Nephron progenitor cell (in vitro differentiated cells): ENCODE results near the gene CD53.
"Not testable (repeated sequence)": the region's sequence is repeated elsewhere in the genome, so short reads cannot be mapped to it uniquely, and the experiment has no call there.

Experiments
- DNase-seq: peaks from one replicate; pipeline ENCODE4 v3.0.0; 2021
- H3K27ac Mint-ChIP-seq: 2 replicates; pipeline ENCODE4 v1.8.0; 2021; ENCODE audit warnings: mild to moderate bottlenecking, moderate library complexity, mixed read lengths
- H3K27me3 Mint-ChIP-seq: 2 replicates; pipeline ENCODE4 v1.8.0; 2021; ENCODE audit warnings: mild to moderate bottlenecking, low read depth, mixed read lengths; ENCODE audit not compliant: poor library complexity
- H3K36me3 Mint-ChIP-seq: 2 replicates; pipeline ENCODE4 v1.8.0; 2021; ENCODE audit warnings: low read depth, mixed read lengths
- H3K4me1 Mint-ChIP-seq: 2 replicates; pipeline ENCODE4 v1.8.0; 2021; ENCODE audit warnings: mixed read lengths
- H3K4me3 Mint-ChIP-seq: 2 replicates; pipeline ENCODE4 v1.8.0; 2021; ENCODE audit warnings: mild to moderate bottlenecking, moderate library complexity, mixed read lengths
- H3K9me3 Mint-ChIP-seq: 2 replicates; pipeline ENCODE4 v1.8.0; 2021; ENCODE audit warnings: mild to moderate bottlenecking, moderate library complexity, mixed read lengths
- CTCF ChIP-seq: fragments of 200-600 bp; sonication (generic); IDR thresholded peaks from 2 replicates; pipeline ENCODE4 v1.5.0; 2021; ENCODE audit warnings: antibody characterized with exemption

Gene CD53

GRCh38 chr1:110928904-110929303 is 56.0 kb downstream of the CD53 start:
- no peak overlapping the region for H3K27ac Mint-ChIP-seq
- no peak for TF ChIP-seq CTCF
- no peak for DNase-seq

GRCh38 chr1:110931097-110931496 is 58.1 kb downstream of the CD53 start:
- not testable (repeated sequence) for H3K27ac Mint-ChIP-seq, DNase-seq, H3K4me1 Mint-ChIP-seq, H3K27me3 Mint-ChIP-seq, H3K36me3 Mint-ChIP-seq, H3K4me3 Mint-ChIP-seq
- peaks cover 33% of the 10 kb centered on the region for H3K9me3 Mint-ChIP-seq

More at GRCh38 chr1:110928904-110929303, 56.0 kb downstream of the CD53 start:
- Mint-ChIP-seq H3K4me3 (no peak overlapping the region), H3K9me3 (peaks cover 29% of the 10 kb centered on the region), H3K36me3 (no peaks in the 10 kb centered on the region), H3K27me3 (no peaks in the 10 kb centered on the region), H3K4me1 (no peaks in the 10 kb centered on the region)

GRCh38 chr1:110936567-110936966 is 63.6 kb downstream of the CD53 start:
- no peak overlapping the region for H3K27ac Mint-ChIP-seq
- TF ChIP-seq CTCF = no peak
- H3K36me3 Mint-ChIP-seq = no peaks in the 10 kb centered on the region
- no peak for DNase-seq
- no peaks in the 10 kb centered on the region for H3K4me1 Mint-ChIP-seq
- H3K4me3 Mint-ChIP-seq = no peak overlapping the region
- H3K9me3 Mint-ChIP-seq = peaks cover 50% of the 10 kb centered on the region
- no peaks in the 10 kb centered on the region for H3K27me3 Mint-ChIP-seq

- Mint-ChIP-seq H3K27me3 (no peaks in the 10 kb centered on the region), H3K36me3 (peaks cover 25% of the 10 kb centered on the region), H3K4me1 (no peaks in the 10 kb centered on the region), H3K4me3 (no peak overlapping the region), H3K9me3 (peaks cover 11% of the 10 kb centered on the region), H3K27ac (no peak overlapping the region)
- no peak for TF ChIP-seq CTCF
- DNase-seq = no peak
These were observed 71.9 kb downstream of the CD53 start for GRCh38 chr1:110944806-110945205.

- H3K4me1 Mint-ChIP-seq = no peaks in the 10 kb centered on the region
- H3K4me3 Mint-ChIP-seq = no peak overlapping the region
- no peak for DNase-seq
- TF ChIP-seq CTCF = no peak
- no peak overlapping the region for H3K27ac Mint-ChIP-seq
- no peaks in the 10 kb centered on the region for H3K27me3 Mint-ChIP-seq
- H3K36me3 Mint-ChIP-seq = peaks cover 33% of the 10 kb centered on the region
- peaks cover 8% of the 10 kb centered on the region for H3K9me3 Mint-ChIP-seq
These were observed 72.7 kb downstream of the CD53 start for GRCh38 chr1:110945626-110946025.

GRCh38 chr1:110948038-110948810 is 75.3 kb downstream of the CD53 start:
- H3K27ac Mint-ChIP-seq = no peak overlapping the region
- no peak for TF ChIP-seq CTCF
- no peaks in the 10 kb centered on the region for H3K4me1 Mint-ChIP-seq
- peaks cover 39% of the 10 kb centered on the region for H3K36me3 Mint-ChIP-seq
- no peak for DNase-seq
- H3K4me3 Mint-ChIP-seq = no peak overlapping the region
- H3K27me3 Mint-ChIP-seq = no peaks in the 10 kb centered on the region
- peaks cover 8% of the 10 kb centered on the region for H3K9me3 Mint-ChIP-seq
